Measurements from ENCODE around the gene ACP1.

The ACP1 gene

GRCh38 chr2:256094-256493 is 8.7 kb upstream of the ACP1 start:
- H4K20me1 ChIP-seq (ENCODE audit: control insufficient read depth, insufficient read depth, low read depth, low read length), result no peaks in the 10 kb centered on the region
- H3K4me1 ChIP-seq (ENCODE audit: control insufficient read depth, low read length), result no peaks in the 10 kb centered on the region
- H3F3A ChIP-seq (ENCODE audit: control insufficient read depth, insufficient read depth), result 0 out of 2 replicates have a peak, but pooled peaks cover 3% of the 10 kb centered on the region
- no peaks in the 10 kb centered on the region for H3K27me3 ChIP-seq (ENCODE audit: control insufficient read depth, low read length)
- no peak overlapping the region for H3K4me2 ChIP-seq (ENCODE audit: low read length)
- H3K9me3 ChIP-seq (ENCODE audit: control insufficient read depth, insufficient read depth, low read length), result peaks cover 8% of the 10 kb centered on the region
- H3K79me2 ChIP-seq (ENCODE audit: control insufficient read depth, low read length), result no peaks in the 10 kb centered on the region
- H3K9me2 ChIP-seq (replicated peaks; ENCODE audit: control insufficient read depth, low read length), result no peaks in the 10 kb centered on the region
- no peak for TF ChIP-seq CTCF (IDR thresholded peaks at IDR 0.05; ENCODE audit: low read depth, low read length, poor library complexity, severe bottlenecking)
- TF ChIP-seq EZH2phosphoT487 (IDR thresholded peaks at IDR 0.05; ENCODE audit: borderline replicate concordance, low read length), result no peak
- no peaks in the 10 kb centered on the region for H3K36me3 ChIP-seq (ENCODE audit: control insufficient read depth, low read length)
- H3K27ac ChIP-seq (ENCODE audit: low read depth, low read length), result no peak overlapping the region
- H3K4me3 ChIP-seq (ENCODE audit: low read length), result no peak overlapping the region

DNA sequence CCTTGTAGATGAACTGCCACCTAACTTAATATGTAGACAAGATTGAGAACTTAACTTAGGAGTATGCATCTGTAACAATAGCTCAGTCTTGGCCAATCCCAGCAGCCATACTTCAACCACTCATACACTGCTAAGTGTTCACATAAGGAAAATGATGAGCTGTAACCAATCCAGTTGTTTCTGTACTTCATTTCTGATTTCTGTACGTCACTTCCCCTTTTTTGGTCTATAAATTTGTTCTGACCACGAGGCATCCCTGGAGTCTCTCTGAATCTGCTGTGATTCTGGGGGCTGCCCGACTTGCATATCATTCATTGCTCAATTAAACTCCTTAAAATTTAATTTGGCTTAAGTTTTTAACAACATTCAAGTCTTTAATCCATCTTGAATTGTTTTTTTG is 7.3 kb upstream of the ACP1 start:
- no peaks in the 10 kb centered on the region for H3K4me1 ChIP-seq (ENCODE audit: control insufficient read depth, low read length)
- H3F3A ChIP-seq (ENCODE audit: control insufficient read depth, insufficient read depth), result 0 out of 2 replicates have a peak, but pooled peaks cover 3% of the 10 kb centered on the region
- TF ChIP-seq CTCF (IDR thresholded peaks at IDR 0.05; ENCODE audit: low read depth, low read length, poor library complexity, severe bottlenecking), result no peak
- no peak for TF ChIP-seq EZH2phosphoT487 (IDR thresholded peaks at IDR 0.05; ENCODE audit: borderline replicate concordance, low read length)
- H3K27me3 ChIP-seq (ENCODE audit: control insufficient read depth, low read length), result no peaks in the 10 kb centered on the region
- no peaks in the 10 kb centered on the region for H3K9me2 ChIP-seq (replicated peaks; ENCODE audit: control insufficient read depth, low read length)
- H3K79me2 ChIP-seq (ENCODE audit: control insufficient read depth, low read length), result no peaks in the 10 kb centered on the region
- H3K36me3 ChIP-seq (ENCODE audit: control insufficient read depth, low read length), result no peaks in the 10 kb centered on the region
- H3K4me2 ChIP-seq (ENCODE audit: low read length), result no peak overlapping the region
- no peak overlapping the region for H3K27ac ChIP-seq (ENCODE audit: low read depth, low read length)
- no peak overlapping the region for H3K4me3 ChIP-seq (ENCODE audit: low read length)
- H3K9me3 ChIP-seq (ENCODE audit: control insufficient read depth, insufficient read depth, low read length), result peaks cover 8% of the 10 kb centered on the region
- H4K20me1 ChIP-seq (ENCODE audit: control insufficient read depth, insufficient read depth, low read depth, low read length), result no peaks in the 10 kb centered on the region

DNA sequence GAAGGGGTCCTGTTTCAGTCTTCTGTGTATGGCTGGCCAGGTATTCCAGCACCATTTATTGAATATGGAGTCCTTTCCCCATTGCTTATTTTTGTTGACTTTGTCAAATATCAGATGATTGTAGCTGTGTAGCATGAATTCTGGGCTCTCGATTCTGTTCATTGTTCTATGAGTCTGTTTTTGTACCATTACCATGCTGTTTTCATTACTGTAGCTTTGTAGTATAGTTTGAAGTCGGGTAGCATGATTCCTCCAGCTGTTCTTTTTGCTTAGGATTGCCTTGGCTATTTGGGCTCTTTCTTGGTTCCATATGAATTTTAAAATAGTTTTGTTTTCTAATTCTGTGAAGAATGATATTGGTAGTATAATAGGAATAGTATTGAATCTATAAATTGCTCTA is 6.9 kb upstream of the ACP1 start:
- Histone ChIP-seq H3K4me3 (ENCODE audit: low read length) (no peak overlapping the region), H3K27ac (ENCODE audit: low read depth, low read length) (no peak overlapping the region), H3K9me2 (replicated peaks; ENCODE audit: control insufficient read depth, low read length) (no peaks in the 10 kb centered on the region), H3K4me1 (ENCODE audit: control insufficient read depth, low read length) (no peaks in the 10 kb centered on the region), H3K79me2 (ENCODE audit: control insufficient read depth, low read length) (no peaks in the 10 kb centered on the region), H4K20me1 (ENCODE audit: control insufficient read depth, insufficient read depth, low read depth, low read length) (no peaks in the 10 kb centered on the region), H3K4me2 (ENCODE audit: low read length) (no peak overlapping the region), H3F3A (ENCODE audit: control insufficient read depth, insufficient read depth) (0 out of 2 replicates have a peak, but pooled peaks cover 3% of the 10 kb centered on the region), H3K36me3 (ENCODE audit: control insufficient read depth, low read length) (no peaks in the 10 kb centered on the region), H3K9me3 (ENCODE audit: control insufficient read depth, insufficient read depth, low read length) (peaks cover 8% of the 10 kb centered on the region), H3K27me3 (ENCODE audit: control insufficient read depth, low read length) (no peaks in the 10 kb centered on the region)
- TF ChIP-seq EZH2phosphoT487 (IDR thresholded peaks at IDR 0.05; ENCODE audit: borderline replicate concordance, low read length), result no peak
- TF ChIP-seq CTCF (IDR thresholded peaks at IDR 0.05; ENCODE audit: low read depth, low read length, poor library complexity, severe bottlenecking), result no peak

Measured in DOHH2 (cell line).